B cell (primary cell): ENCODE measurements around the gene NPR3. TPM values are rescaled to one million over a fixed set of nuclear protein-coding genes. Genes with fewer than 3 reads are reported as not detected.

Source experiments
- ATAC-seq: fragments of 200-7000 bp; cut with Tn5 transposase; one replicate; pipeline ENCODE4 v1.10.0; 2021; ENCODE audit warnings: low read depth, mild to moderate bottlenecking, moderate number of reproducible peaks, moderate library complexity
- CTCF ChIA-PET: fragments of 350-600 bp; sonication (Branson Sonifier 250); formaldehyde crosslinking; loops from one replicate; lab custom pipeline; 2021; ENCODE audit warnings: antibody characterized with exemption, inconsistent platforms; lab: Charles Lee
- POLR2A ChIA-PET: fragments of 350-600 bp; sonication (Branson Sonifier 250); formaldehyde crosslinking; loops from one replicate; lab custom pipeline; 2021; ENCODE audit warnings: antibody characterized with exemption; lab: Charles Lee
- DNase-seq: peaks from one replicate; pipeline ENCODE4 v3.0.0; 2013
- H2AFZ ChIP-seq: 2 replicates; pipeline ENCODE4 v1.6.1; 2012; ENCODE audit warnings: mild to moderate bottlenecking, low read depth, low read length; ENCODE audit not compliant: insufficient read depth, poor library complexity, severe bottlenecking
- H3K27ac ChIP-seq, 2 donors: 1 replicate in 1 of 2; 2 replicates in 1 of 2; pipeline ENCODE4 v1.5.1; 2012 to 2013; ENCODE audit warnings: low read length in 2 of 2, mild to moderate bottlenecking in 2 of 2, moderate library complexity in 1 of 2
- H3K27me3 ChIP-seq, 4 experiments: fragments of 200-600 bp in 1 of 4; sonication (generic) in 1 of 4; replicated peaks in 1 of 4; 1 replicate in 2 of 4; 2 replicates in 2 of 4; pipeline versions ENCODE4 v1.6.1 to v1.7.0; 2013 to 2016; ENCODE audit warnings: low read length in 3 of 4, mild to moderate bottlenecking in 2 of 4, mixed read lengths in 1 of 4, moderate library complexity in 1 of 4; ENCODE audit not compliant: insufficient read depth in 4 of 4, control insufficient read depth in 3 of 4; ENCODE audit errors: control extremely low read depth in 1 of 4
- H3K36me3 ChIP-seq, 2 experiments: replicated peaks in 1 of 2; 1 replicate in 1 of 2; 2 replicates in 1 of 2; pipeline versions ENCODE4 v1.6.1 to v1.7.1; 2013; ENCODE audit warnings: low read length in 1 of 2; ENCODE audit not compliant: insufficient read depth in 2 of 2, control insufficient read depth in 1 of 2; ENCODE audit errors: control extremely low read depth in 1 of 2, extremely low read depth in 1 of 2
- H3K4me1 ChIP-seq, 2 donors: fragments of 200-600 bp in 1 of 2; sonication (generic) in 1 of 2; 1 replicate in 1 of 2; 2 replicates in 1 of 2; pipeline versions ENCODE4 v1.5.1 to v1.6.1; 2013 to 2017; ENCODE audit warnings: low read length in 2 of 2; ENCODE audit not compliant: control insufficient read depth in 2 of 2, insufficient read depth in 2 of 2
- H3K4me2 ChIP-seq: replicated peaks from 2 replicates; pipeline ENCODE3; 2012; ENCODE audit warnings: mild to moderate bottlenecking, low read depth, low read length; ENCODE audit not compliant: poor library complexity, severe bottlenecking
- H3K4me3 ChIP-seq, 5 experiments: fragments of 200-600 bp in 1 of 5; sonication (generic) in 1 of 5; 1 replicate in 3 of 5; 2 replicates in 2 of 5; pipeline versions ENCODE4 v1.5.1 to v1.7.0; 2011 to 2016; ENCODE audit warnings: low read length in 4 of 5, mild to moderate bottlenecking in 4 of 5, low read depth in 2 of 5, control low read depth in 1 of 5, moderate library complexity in 1 of 5; ENCODE audit not compliant: insufficient read depth in 1 of 5; ENCODE audit errors: control extremely low read depth in 1 of 5, extremely low read depth in 1 of 5
- H3K79me2 ChIP-seq: fragments of 200-600 bp; sonication (generic); one replicate; pipeline ENCODE4 v1.6.0; 2016; ENCODE audit warnings: low read length; ENCODE audit not compliant: control insufficient read depth, insufficient read depth
- H3K9ac ChIP-seq: fragments of 200-600 bp; sonication (generic); 2 replicates; pipeline ENCODE4 v1.6.1; 2017; ENCODE audit warnings: mild to moderate bottlenecking, low read length, moderate library complexity
- H3K9me3 ChIP-seq, 3 donors: one replicate each; pipeline versions ENCODE4 v1.6.1 to v1.7.1; 2013; ENCODE audit warnings: low read length in 2 of 3; ENCODE audit not compliant: control insufficient read depth in 2 of 3, insufficient read depth in 1 of 3; ENCODE audit errors: control extremely low read depth in 1 of 3
- H4K20me1 ChIP-seq: 2 replicates; pipeline ENCODE4 v1.6.0; 2012; ENCODE audit warnings: mild to moderate bottlenecking, low read length; ENCODE audit not compliant: insufficient read depth, control insufficient read depth, poor library complexity, severe bottlenecking
- H3K27ac Mint-ChIP-seq: one replicate; pipeline ENCODE4 v1.8.0; 2021; ENCODE audit warnings: mixed read lengths
- H3K27me3 Mint-ChIP-seq: one replicate; pipeline ENCODE4 v1.8.0; 2021; ENCODE audit warnings: mixed read lengths
- H3K4me1 Mint-ChIP-seq: one replicate; pipeline ENCODE4 v1.8.0; 2021; ENCODE audit warnings: mixed read lengths
- H3K4me3 Mint-ChIP-seq: one replicate; pipeline ENCODE4 v1.8.0; 2021; ENCODE audit warnings: mixed read lengths
- H3K9me3 Mint-ChIP-seq: one replicate; pipeline ENCODE4 v1.8.0; 2022; ENCODE audit warnings: mixed read lengths; ENCODE audit not compliant: insufficient read depth
- EZH2 ChIP-seq: IDR thresholded peaks from 2 replicates; pipeline ENCODE4 v1.6.1; 2012; ENCODE audit warnings: borderline replicate concordance, low read depth, mild to moderate bottlenecking, moderate library complexity, low read length; ENCODE audit not compliant: insufficient read depth, poor library complexity, severe bottlenecking
- WGBS: methylation state at CpG from one replicate; pipeline ENCODE4 v1.1.5; 2013; ENCODE audit warnings: missing lambda C conversion rate; ENCODE audit not compliant: insufficient coverage; 5-methylcytosine and 5-hydroxymethylcytosine counted together
- intact Hi-C: fragments of 100-400 bp; cut with micrococcal nuclease; formaldehyde crosslinking; loops from one replicate; pipeline ENCODE4 v1.10.0; 2022
- polyA plus RNA-seq: library from polyadenylated mRNA; depleted of rRNA; stranded (reverse); fragments of >200 nt; gene quantifications from 2 replicates; pipeline ENCODE4 v1.2.3, GENCODE V29; 2012
- total RNA-seq, 2 donors: library from RNA; stranded (reverse); fragments of 120-200 nt in 1 of 2; gene quantifications; 1 replicate in 1 of 2; 2 replicates in 1 of 2; pipeline versions ENCODE4 v1.2.3 to v1.2.4, GENCODE V29; 2013 to 2022
- TF ChIP-seq, protein P1 (sequence below): fragments of 200-600 bp; IDR thresholded peaks from one replicate; pipeline ENCODE4 v1.8.0; 2022; ENCODE audit warnings: antibody characterized with exemption, mild to moderate bottlenecking

NPR3 gene
- total and polyA plus RNA-seq, 2 donors (not counting 1 experiment from before 2014, with no cell fraction given), result not detected

DNA sequence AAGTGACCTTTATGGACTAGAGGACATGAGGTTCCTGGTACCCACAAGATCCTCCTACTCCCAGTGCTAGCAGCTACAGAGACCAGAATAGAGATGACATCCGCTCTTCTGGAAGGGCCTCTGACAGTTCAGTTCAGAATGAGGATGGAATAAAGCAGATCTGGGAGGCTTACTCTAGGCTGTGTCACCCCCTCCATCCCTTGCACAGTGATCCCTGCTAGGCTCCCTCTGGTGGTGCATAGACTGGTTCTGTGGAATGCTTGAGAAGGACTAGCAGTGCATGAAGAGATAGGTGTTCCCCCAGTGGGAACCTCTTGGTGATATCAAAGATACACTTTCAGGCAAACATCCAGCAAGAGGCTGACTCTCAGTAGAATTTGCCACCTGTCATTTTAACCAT, 83.0 kb downstream of the NPR3 start:
- ChIA-PET POLR2A (no interaction called here), CTCF (no interaction called here)
- Histone ChIP-seq H3K27ac (no peak overlapping the region), H4K20me1 (no peaks in the 10 kb centered on the region), H3K79me2 (no peaks in the 10 kb centered on the region), H3K4me1 (no peaks in the 10 kb centered on the region), H3K9ac (no peak overlapping the region), H3K27me3 (peaks cover 0 to 3% (median 0%) of the 10 kb centered on the region in 4 experiments), H3K4me2 (no peak overlapping the region), H2AFZ (no peak overlapping the region), H3K36me3 (no peaks in the 10 kb centered on the region), H3K9me3 (no peaks in the 10 kb centered on the region), H3K4me3 (no peak overlapping the region)
- no CpG with 5 or more reads among the region's 1 CpG for WGBS
- ATAC-seq (no peak), DNase-seq (no peak)
- H3K27me3 Mint-ChIP-seq, result no peaks in the 10 kb centered on the region
- H3K4me3 Mint-ChIP-seq, result no peak overlapping the region
- no peaks in the 10 kb centered on the region for H3K9me3 Mint-ChIP-seq
- intact Hi-C loops, result no loop called here
- H3K4me1 Mint-ChIP-seq, result no peaks in the 10 kb centered on the region
- TF ChIP-seq, protein P1, sequence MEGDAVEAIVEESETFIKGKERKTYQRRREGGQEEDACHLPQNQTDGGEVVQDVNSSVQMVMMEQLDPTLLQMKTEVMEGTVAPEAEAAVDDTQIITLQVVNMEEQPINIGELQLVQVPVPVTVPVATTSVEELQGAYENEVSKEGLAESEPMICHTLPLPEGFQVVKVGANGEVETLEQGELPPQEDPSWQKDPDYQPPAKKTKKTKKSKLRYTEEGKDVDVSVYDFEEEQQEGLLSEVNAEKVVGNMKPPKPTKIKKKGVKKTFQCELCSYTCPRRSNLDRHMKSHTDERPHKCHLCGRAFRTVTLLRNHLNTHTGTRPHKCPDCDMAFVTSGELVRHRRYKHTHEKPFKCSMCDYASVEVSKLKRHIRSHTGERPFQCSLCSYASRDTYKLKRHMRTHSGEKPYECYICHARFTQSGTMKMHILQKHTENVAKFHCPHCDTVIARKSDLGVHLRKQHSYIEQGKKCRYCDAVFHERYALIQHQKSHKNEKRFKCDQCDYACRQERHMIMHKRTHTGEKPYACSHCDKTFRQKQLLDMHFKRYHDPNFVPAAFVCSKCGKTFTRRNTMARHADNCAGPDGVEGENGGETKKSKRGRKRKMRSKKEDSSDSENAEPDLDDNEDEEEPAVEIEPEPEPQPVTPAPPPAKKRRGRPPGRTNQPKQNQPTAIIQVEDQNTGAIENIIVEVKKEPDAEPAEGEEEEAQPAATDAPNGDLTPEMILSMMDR, result no peak
- no peak for TF ChIP-seq EZH2
- no peak overlapping the region for H3K27ac Mint-ChIP-seq

DNA sequence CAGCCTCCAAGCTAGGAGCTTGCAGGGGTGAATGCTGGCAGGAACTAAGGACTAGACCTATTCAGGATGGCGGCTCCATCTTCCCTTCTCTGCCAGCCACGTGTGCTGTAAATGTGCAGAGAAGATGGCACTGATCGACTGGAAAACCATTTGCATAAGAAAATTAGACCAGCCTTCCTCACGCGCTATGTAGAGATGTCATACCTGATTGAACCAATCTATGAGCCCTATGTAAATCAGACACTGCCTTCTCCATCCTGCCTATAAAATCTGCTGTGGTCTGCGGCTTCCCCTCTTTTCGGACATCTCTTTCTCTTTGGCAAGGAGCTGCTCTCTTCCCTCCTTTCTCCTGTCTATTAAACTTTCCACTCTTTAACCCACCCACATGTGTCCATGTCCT, 91.6 kb downstream of the NPR3 start:
- H3K27me3 ChIP-seq, result no peaks in the 10 kb centered on the region
- DNase-seq (no peak), ATAC-seq (no peak)
- H3K36me3 ChIP-seq, result no peaks in the 10 kb centered on the region
- H3K79me2 ChIP-seq, result no peaks in the 10 kb centered on the region
- H3K4me2 ChIP-seq, result no peak overlapping the region
- no peak overlapping the region for H3K9ac ChIP-seq
- Mint-ChIP-seq H3K27me3 (no peaks in the 10 kb centered on the region), H3K4me1 (no peaks in the 10 kb centered on the region), H3K4me3 (no peak overlapping the region), H3K27ac (no peak overlapping the region), H3K9me3 (peaks cover 15% of the 10 kb centered on the region)
- POLR2A ChIA-PET, result no interaction called here
- no peaks in the 10 kb centered on the region for H4K20me1 ChIP-seq
- no peaks in the 10 kb centered on the region for H3K4me1 ChIP-seq
- TF ChIP-seq, protein P1, result no peak
- CTCF ChIA-PET, result no interaction called here
- H3K27ac ChIP-seq, result no peak overlapping the region
- peaks cover 0 to 6% (median 0%) of the 10 kb centered on the region in 3 donors for H3K9me3 ChIP-seq
- H3K4me3 ChIP-seq, result no peak overlapping the region
- H2AFZ ChIP-seq, result no peak overlapping the region
- intact Hi-C loops, result no loop called here
- WGBS, result 97% methylated on average over 6 of the region's 7 CpGs
